Fibroblast of the conjunctiva (primary cell): ENCODE results near the gene MED12L.

ENCODE experiments used
- DNase-seq: peaks from one replicate; pipeline ENCODE4 v3.0.0-alpha.2; 2010; ENCODE audit warnings: low read depth

MED12L gene

DNA sequence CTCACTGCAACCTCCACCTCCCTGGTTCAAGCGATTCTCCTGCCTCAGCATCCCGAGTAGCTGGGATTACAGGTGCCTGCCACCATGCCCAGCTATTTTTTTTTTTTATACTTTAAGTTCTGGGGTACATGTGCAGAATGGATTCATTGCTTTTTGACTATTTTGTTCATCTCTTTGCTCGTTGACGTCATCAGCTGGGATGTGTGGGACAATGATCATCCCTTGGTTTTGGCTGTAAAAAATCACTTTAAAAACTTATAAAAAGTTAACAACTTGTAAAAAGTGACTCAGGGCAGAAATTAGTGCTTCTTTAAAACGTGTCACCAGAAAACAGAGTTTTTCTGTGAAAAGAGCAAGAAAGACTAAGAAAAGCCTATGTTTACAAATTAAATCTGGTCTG lies 337.6 kb downstream of the MED12L start:
- no peak for DNase-seq

- no peak for DNase-seq
These were observed 340.3 kb downstream of the MED12L start for GRCh38 chr3:151425627-151426340.

DNA sequence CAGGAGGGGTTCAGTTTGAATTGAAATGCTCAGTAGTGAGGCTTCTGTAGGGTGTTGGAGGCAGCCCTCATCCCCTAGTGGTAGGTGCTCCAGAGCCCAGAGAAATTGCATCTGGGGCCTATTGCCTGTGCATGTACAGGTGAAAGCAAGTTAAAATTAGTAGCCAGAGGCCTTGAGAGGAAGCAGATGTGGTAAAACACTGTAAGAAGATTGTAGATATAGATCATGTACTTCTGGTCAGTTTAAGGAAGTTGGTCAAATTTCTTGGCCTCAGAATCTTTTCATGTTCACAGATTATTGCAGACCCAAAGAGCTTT lies 340.8 kb downstream of the MED12L start:
- DNase-seq = no peak

GRCh38 chr3:151428386-151428785 lies 342.9 kb downstream of the MED12L start:
- DNase-seq = no peak

DNA sequence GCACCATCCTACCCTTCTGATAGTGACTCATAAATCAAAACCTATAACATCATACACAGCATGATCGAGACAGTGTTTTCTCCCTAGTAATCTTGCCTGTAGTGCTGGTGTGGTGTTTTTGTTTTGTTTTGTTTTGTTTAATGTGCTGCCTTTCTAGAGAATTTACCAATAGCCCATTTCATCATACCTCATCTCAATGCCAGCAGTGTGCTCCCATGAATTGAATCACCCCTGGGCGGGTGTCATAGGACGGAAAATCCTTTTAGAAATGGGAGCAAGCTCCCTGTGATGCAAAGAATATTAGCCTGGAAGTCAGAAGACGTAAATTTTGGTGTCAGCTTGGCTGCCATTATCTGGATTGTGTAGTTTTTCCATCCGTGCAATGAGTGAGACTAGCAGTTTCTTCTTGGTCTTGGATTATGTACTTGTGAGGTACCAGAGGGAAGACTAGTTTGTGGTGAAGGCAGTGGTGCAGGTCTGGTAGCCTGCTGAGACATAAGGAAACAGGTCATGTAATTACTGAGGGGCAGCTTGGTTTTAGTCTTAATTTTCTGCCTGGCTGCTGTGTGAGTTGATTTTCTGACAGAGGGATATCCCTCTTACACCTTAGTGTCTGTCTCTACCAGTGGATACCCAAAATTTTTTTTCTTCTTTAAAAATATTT lies 345.5 kb downstream of the MED12L start:
- peak; percentile 2 for DNase-seq

- DNase-seq = no peak
These were observed 346.5 kb downstream of the MED12L start for GRCh38 chr3:151431940-151432339.

- no peak for DNase-seq
These were observed 347.3 kb downstream of the MED12L start for GRCh38 chr3:151432616-151433372.

DNA sequence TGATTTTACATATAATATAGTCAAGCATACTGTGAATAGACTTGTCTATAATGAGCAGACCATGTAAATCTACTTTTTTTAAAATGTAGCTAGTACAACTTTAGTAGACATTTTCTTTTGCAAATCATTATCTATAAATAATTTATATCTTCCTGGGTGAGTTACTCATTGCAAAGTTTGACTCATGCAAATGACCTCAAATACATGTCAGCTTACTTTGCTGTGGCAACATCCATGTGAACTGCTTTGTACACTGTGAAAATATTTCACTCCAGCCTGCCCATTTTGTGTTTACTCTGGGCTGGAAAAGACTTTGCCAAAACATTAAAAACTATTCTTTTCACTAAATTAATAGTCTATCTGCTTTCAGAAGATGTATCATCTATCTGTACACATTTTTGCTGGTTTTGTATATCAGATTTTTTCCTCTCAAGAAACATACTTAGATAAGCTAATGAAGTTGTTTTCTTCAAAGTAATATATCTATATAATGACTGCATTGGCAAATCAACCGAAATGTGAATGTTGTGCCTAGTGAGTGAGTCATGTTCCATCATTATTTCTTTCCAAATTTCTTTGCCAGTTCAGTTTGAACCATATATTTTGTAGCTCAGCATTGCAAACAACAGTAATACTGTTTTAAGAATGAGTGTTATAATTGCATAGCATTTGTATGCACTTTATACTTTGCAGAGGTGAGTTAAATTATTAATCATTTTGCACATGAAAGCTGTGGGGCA lies 348.9 kb downstream of the MED12L start:
- peak; percentile 77 for DNase-seq

GRCh38 chr3:151436675-151437446 lies 351.4 kb downstream of the MED12L start:
- DNase-seq = no peak

DNA sequence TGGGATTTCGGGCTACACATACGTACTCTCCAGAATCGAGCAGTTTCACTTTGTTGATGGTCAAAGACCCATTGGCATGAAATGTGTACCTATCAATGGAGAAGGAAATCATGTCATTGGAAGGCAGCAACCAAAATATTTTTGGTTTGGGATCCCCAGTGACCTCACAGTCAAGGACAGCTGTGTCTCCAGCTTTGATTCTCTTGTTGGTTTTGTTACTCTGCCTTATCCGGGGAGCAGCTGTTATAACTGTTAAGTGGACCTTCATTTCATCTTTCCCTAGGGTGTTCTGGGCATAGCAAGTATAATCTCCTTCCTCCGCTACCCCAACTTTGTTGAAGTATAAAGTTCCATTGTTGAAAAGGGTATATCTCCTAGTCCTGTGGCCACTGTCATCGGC lies 352.4 kb downstream of the MED12L start:
- no peak for DNase-seq

DNA sequence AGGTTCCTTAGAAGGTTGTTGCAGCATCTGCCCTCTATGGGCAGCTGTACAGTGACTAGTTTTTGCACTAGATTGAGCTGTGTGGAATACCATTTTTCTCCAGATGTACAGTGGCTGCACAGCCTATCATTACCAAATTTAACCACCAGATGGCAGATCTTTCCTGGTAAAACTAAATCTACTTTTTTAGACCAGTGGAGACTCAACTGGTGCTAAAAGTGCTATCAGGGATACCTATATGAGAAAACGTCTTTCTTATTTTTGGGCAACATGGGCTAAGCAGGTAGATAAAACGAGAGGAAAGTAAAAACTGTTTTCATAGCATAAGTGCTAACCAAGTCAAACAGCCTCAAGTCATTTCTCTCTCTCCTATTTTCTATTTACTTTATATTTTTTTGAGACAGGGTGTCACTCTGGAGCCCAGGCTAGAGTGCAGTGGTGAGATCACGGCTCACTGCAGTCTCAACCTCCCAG lies 354.2 kb downstream of the MED12L start:
- DNase-seq = peak; percentile 63

GRCh38 chr3:151440940-151441339 lies 355.5 kb downstream of the MED12L start:
- DNase-seq = no peak

DNA sequence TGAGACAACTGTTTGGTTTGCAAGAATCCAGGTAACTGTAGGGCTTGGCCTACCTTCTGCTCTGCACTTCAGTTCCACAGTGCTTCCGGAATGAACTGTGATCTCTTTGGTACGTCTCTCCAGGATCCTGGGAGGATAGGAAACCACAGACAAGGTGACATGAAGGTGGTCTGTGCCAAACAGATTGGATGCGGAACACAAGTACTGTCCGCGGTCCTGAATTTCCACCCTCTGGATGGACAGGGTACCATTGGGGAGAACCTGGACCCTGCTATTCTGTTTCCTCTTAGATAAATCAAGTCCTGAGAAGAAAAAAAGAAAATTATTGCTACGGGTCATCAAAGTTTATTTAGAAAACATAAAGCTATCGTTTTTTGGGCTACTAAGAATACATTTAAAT lies 358.1 kb downstream of the MED12L start:
- DNase-seq = no peak

GRCh38 chr3:151445273-151446001 lies 360.0 kb downstream of the MED12L start:
- peak; percentile 81 for DNase-seq

DNA sequence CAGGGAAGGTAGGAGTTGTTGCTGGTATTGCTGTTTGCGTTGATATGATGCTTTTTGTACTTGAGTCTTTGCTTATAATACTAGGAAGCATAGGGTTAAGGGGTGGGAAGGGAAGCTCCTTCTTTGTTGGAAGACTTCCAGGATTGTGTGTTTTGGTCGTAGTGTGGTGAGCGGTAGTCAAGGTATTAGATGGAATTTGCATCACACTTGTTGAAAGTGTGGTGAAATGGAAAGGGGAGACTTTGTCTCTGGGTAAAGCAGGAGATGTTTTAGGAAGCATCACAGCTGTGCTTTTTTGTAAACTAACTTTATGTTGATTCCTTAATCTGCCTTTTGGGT lies 360.5 kb downstream of the MED12L start:
- no peak for DNase-seq

GRCh38 chr3:151452368-151452767 lies 366.9 kb downstream of the MED12L start:
- DNase-seq = no peak

DNA sequence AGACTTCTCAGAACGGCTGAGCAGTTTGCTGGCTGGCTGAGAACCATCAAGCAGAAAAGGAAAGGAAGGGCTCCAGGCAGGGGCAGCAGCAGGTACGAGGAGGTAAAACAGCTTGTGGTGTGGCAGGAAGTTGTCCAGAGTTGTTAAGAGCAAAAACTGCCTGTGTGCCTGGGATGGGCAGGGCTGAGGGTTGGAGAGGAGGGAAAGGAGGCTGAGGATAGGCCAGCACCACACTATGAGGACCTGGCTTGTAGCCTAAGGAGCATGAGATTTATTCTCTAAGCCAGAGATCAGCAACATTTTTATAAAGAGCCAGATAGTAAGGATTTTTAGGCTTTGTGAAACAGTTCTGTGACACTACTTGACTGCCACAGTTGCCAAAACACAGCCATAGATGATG lies 367.4 kb downstream of the MED12L start:
- DNase-seq = no peak

GRCh38 chr3:151456065-151456464 lies 370.6 kb downstream of the MED12L start:
- DNase-seq = no peak

DNA sequence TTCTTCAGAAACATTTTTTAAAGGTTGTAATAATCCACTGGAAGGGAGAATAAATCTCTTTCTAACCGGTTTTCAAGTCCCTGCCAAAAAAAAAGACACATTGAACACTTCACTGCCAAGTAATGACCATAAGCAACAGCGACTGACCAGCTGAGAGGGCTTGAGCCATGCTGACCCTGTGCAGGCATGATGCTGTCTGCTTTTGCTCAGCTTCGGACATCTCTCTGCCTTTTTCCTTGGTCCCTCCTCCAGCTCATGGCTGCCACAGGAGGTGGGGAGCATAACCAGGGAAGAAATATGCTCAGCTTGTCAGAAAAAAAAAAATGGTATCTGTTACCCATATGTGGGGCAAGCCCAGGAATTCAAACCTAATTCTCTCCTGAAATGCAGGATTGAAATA lies 373.9 kb downstream of the MED12L start:
- no peak for DNase-seq

DNA sequence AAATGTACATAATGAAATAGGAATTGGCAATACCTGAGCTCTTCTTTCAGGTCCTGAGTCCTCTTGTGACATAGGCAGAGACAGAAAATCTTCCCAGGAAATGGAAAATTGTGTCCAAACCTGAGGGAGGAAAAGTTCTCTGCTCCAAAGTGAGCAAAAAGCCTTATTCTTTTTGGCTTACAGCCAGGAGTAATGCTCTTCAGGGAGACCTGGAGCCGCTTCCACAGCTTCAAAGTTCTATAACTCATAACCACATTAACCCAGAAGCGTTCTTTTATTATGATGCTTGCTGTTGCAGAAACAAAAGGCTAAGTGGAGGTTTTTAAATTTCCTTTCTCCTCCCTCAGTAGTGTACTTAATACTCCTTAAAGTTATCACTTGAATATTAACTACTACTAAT lies 374.8 kb downstream of the MED12L start:
- DNase-seq = no peak

- no peak for DNase-seq
These were observed 375.4 kb downstream of the MED12L start, which contains the start of gene IGSF10 for GRCh38 chr3:151460774-151461450. IGSF10 (minus strand) TSS chr3:151461061; CDS start chr3:151458709, 2,352 bp downstream.
